Measurements from ENCODE around the gene PGBD5. TPM values are rescaled to one million over a fixed set of nuclear protein-coding genes. Genes with fewer than 3 reads are reported as not detected.

The PGBD5 gene
- total RNA-seq, 2 experiments from 2014 or later, result not detected

- Mint-ChIP-seq H3K9me3 (no peaks in the 10 kb centered on the region), H3K27ac (no peak overlapping the region), H3K4me1 (peaks cover 9% of the 10 kb centered on the region), H3K36me3 (ENCODE audit: low read depth) (no peaks in the 10 kb centered on the region), H3K4me3 (no peak overlapping the region), H3K27me3 (no peaks in the 10 kb centered on the region)
- DNase-seq, result no peak
- ChIA-PET POLR2A (no interaction called here), CTCF (no interaction called here)
Measured at GRCh38 chr1:230283678-230284077, 142.5 kb downstream of the PGBD5 start.

DNA sequence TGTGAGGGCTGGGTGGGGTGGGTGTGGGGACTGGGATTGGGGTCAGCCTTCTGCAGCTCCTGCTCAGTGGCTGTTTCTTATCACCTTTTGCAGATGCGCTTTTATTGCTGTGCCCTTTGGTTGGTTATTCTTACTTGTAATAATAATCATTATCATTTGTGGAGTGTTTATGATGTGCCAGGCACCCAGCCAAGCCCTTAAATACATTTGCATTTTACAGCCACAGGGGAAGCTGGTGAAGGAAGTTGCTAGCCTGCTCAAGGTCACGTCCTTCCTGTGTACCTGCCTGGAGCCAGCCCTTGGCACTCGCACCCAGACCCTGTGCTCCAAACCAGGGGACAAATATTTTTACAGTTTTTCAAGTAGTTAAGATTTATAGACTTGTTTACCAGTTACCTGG, 144.0 kb downstream of the PGBD5 start:
- H3K27ac Mint-ChIP-seq, result peak overlapping the region; percentile 75
- POLR2A ChIA-PET, result no interaction called here
- no peaks in the 10 kb centered on the region for H3K9me3 Mint-ChIP-seq
- CTCF ChIA-PET, result no interaction called here
- H3K36me3 Mint-ChIP-seq (ENCODE audit: low read depth), result no peaks in the 10 kb centered on the region
- no peak overlapping the region for H3K4me3 Mint-ChIP-seq
- no peaks in the 10 kb centered on the region for H3K27me3 Mint-ChIP-seq
- DNase-seq, result no peak
- peaks cover 9% of the 10 kb centered on the region for H3K4me1 Mint-ChIP-seq

DNA sequence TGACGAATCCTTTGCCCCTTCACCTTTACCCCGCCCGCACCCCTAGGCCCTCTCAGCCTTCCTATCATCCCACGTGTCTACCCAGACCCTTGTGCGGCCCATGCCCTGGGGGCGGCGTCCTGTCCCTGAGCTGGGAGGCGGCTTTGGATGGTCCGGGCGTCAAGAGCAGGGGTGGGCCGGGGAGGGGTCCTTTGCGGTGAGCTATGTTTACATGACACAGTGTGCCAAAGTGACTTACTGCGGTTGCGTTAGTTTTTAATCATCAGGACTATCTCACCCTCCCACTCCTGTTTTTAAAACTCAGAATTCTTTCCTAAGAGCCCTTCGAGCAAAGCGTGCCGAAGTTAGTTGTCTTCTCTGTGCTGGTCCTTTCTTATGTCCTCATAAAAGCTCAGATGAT, 144.6 kb downstream of the PGBD5 start:
- no peak overlapping the region for H3K4me3 Mint-ChIP-seq
- H3K4me1 Mint-ChIP-seq, result peaks cover 9% of the 10 kb centered on the region
- no peaks in the 10 kb centered on the region for H3K9me3 Mint-ChIP-seq
- DNase-seq, result no peak
- CTCF ChIA-PET, result no interaction called here
- H3K27ac Mint-ChIP-seq, result peak overlapping the region; percentile 16
- H3K27me3 Mint-ChIP-seq, result no peaks in the 10 kb centered on the region
- no peaks in the 10 kb centered on the region for H3K36me3 Mint-ChIP-seq (ENCODE audit: low read depth)
- POLR2A ChIA-PET, result no interaction called here

- H3K36me3 Mint-ChIP-seq (ENCODE audit: low read depth), result no peaks in the 10 kb centered on the region
- H3K27me3 Mint-ChIP-seq, result no peaks in the 10 kb centered on the region
- peaks cover 9% of the 10 kb centered on the region for H3K4me1 Mint-ChIP-seq
- DNase-seq, result no peak
- no peak overlapping the region for H3K4me3 Mint-ChIP-seq
- POLR2A ChIA-PET, result no interaction called here
- CTCF ChIA-PET, result no interaction called here
- no peaks in the 10 kb centered on the region for H3K9me3 Mint-ChIP-seq
- no peak overlapping the region for H3K27ac Mint-ChIP-seq
Measured at GRCh38 chr1:230280906-230281413, 145.2 kb downstream of the PGBD5 start.

GRCh38 chr1:230280054-230280795, 145.9 kb downstream of the PGBD5 start:
- ChIA-PET POLR2A (no interaction called here), CTCF (no interaction called here)
- no peak overlapping the region for H3K27ac Mint-ChIP-seq
- H3K27me3 Mint-ChIP-seq, result no peaks in the 10 kb centered on the region
- no peaks in the 10 kb centered on the region for H3K36me3 Mint-ChIP-seq (ENCODE audit: low read depth)
- no peak for DNase-seq
- no peak overlapping the region for H3K4me3 Mint-ChIP-seq
- peaks cover 9% of the 10 kb centered on the region for H3K4me1 Mint-ChIP-seq
- no peaks in the 10 kb centered on the region for H3K9me3 Mint-ChIP-seq

GRCh38 chr1:230279583-230279945, 146.6 kb downstream of the PGBD5 start:
- Mint-ChIP-seq H3K36me3 (ENCODE audit: low read depth) (no peaks in the 10 kb centered on the region), H3K4me3 (no peak overlapping the region), H3K4me1 (peaks cover 9% of the 10 kb centered on the region), H3K27me3 (no peaks in the 10 kb centered on the region), H3K9me3 (no peaks in the 10 kb centered on the region), H3K27ac (no peak overlapping the region)
- ChIA-PET CTCF (no interaction called here), POLR2A (no interaction called here)
- DNase-seq, result no peak

GRCh38 chr1:230278871-230279582, 147.1 kb downstream of the PGBD5 start:
- Mint-ChIP-seq H3K36me3 (ENCODE audit: low read depth) (no peaks in the 10 kb centered on the region), H3K4me3 (no peak overlapping the region), H3K9me3 (no peaks in the 10 kb centered on the region), H3K27ac (peak overlapping the region; percentile 26), H3K4me1 (peaks cover 12% of the 10 kb centered on the region), H3K27me3 (no peaks in the 10 kb centered on the region)
- ChIA-PET POLR2A (no interaction called here), CTCF (no interaction called here)
- DNase-seq, result no peak

DNA sequence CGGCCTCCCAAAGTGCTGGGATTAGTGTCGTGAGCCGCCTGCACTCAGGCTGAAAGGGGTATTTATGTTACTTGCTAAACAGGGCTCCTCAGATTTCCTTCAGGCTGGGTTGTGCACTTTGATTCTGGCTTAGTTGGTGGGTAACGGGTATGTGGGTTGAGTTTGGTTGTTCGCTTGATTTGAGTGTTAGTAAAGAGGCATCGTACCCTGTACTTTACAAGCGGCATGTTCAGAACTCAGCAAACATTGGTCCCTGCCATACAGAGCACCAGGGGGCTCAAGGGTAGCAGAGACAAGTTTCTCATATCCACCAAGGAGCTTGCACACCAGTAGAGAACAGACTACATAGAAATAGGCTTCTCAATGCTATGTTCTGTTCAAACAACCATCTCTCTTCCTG, 147.8 kb downstream of the PGBD5 start:
- Mint-ChIP-seq H3K4me3 (no peak overlapping the region), H3K36me3 (ENCODE audit: low read depth) (no peaks in the 10 kb centered on the region), H3K9me3 (no peaks in the 10 kb centered on the region), H3K4me1 (peaks cover 17% of the 10 kb centered on the region), H3K27ac (no peak overlapping the region), H3K27me3 (no peaks in the 10 kb centered on the region)
- no peak for DNase-seq
- ChIA-PET POLR2A (no interaction called here), CTCF (no interaction called here)

DNA sequence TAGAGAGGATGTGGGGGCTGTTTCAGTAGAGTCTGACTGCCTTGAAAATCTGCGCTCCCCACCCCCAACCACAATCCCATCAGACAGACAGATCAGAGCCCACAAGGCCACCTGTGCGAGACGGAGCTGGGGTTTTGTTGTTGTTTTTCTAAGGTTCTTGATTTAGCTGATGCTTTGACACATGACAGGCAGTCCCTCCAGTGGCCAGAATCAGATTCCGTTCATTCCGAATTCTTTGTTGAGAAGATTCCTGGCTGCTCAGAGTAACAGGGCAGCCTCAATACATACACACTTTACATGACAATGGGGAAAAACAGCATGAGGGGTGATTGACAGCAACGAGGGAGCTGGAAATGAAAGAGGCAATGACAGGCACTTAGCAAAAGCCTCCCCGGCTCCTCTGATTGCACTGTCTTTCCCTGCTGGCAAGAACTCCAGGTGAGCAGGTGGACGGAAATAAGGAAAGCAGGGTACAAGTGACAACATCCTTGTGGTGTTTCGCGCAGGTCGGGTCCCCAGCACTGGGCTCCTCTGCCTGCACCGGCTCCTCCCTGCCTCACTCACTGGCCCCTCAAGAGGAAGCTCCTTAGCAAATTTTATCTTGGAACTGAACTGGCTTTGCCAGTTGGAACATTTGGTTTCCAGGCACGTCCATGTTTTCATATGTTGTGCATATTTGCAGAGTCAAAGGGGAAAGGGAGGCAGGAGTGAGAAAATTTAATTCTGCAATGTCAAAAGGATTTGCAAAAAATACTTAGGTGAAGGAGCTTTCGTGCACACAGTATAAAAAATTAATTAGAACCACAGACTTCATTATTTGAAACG, 148.7 kb downstream of the PGBD5 start:
- Mint-ChIP-seq H3K36me3 (ENCODE audit: low read depth) (no peaks in the 10 kb centered on the region), H3K4me1 (peaks cover 21% of the 10 kb centered on the region), H3K9me3 (no peaks in the 10 kb centered on the region), H3K4me3 (no peak overlapping the region), H3K27ac (no peak overlapping the region), H3K27me3 (no peaks in the 10 kb centered on the region)
- no peak for DNase-seq
- CTCF ChIA-PET, result no interaction called here
- POLR2A ChIA-PET, result no interaction called here

DNA sequence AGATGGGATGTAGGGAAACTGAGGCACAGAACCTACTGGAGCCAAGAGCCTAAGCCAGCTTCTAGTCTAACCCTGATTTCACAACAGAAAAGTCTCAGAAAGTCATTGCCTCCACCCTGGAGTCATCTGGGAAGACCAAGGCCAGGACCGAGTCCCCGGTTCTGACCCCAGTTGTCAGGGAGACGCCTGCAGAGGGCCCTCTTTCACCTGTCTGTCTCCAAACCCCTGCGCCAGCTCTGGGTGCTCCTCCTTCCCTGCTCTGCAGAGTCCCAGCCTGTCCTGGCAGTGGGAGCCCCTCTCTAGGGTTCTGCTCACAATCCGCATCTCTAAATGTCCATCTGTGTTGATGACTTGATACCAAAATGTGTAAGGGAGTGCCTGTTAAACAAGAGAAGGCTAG, 149.7 kb downstream of the PGBD5 start:
- H3K9me3 Mint-ChIP-seq, result no peaks in the 10 kb centered on the region
- ChIA-PET CTCF (no interaction called here), POLR2A (no interaction called here)
- no peak overlapping the region for H3K4me3 Mint-ChIP-seq
- H3K36me3 Mint-ChIP-seq (ENCODE audit: low read depth), result no peaks in the 10 kb centered on the region
- H3K27me3 Mint-ChIP-seq, result no peaks in the 10 kb centered on the region
- H3K4me1 Mint-ChIP-seq, result peaks cover 17% of the 10 kb centered on the region
- DNase-seq, result no peak
- no peak overlapping the region for H3K27ac Mint-ChIP-seq

- Mint-ChIP-seq H3K27ac (peak overlapping the region; percentile 56), H3K9me3 (no peaks in the 10 kb centered on the region), H3K4me3 (no peak overlapping the region), H3K4me1 (peaks cover 33% of the 10 kb centered on the region), H3K27me3 (no peaks in the 10 kb centered on the region), H3K36me3 (ENCODE audit: low read depth) (no peaks in the 10 kb centered on the region)
- ChIA-PET CTCF (no interaction called here), POLR2A (no interaction called here)
- no peak for DNase-seq
Measured at GRCh38 chr1:230274254-230274653, 151.9 kb downstream of the PGBD5 start.

- H3K27ac Mint-ChIP-seq, result peak overlapping the region; percentile 60
- DNase-seq, result no peak
- H3K4me1 Mint-ChIP-seq, result peaks cover 35% of the 10 kb centered on the region
- POLR2A ChIA-PET, result no interaction called here
- H3K27me3 Mint-ChIP-seq, result no peaks in the 10 kb centered on the region
- CTCF ChIA-PET, result no interaction called here
- no peaks in the 10 kb centered on the region for H3K9me3 Mint-ChIP-seq
- H3K36me3 Mint-ChIP-seq (ENCODE audit: low read depth), result no peaks in the 10 kb centered on the region
- H3K4me3 Mint-ChIP-seq, result no peak overlapping the region
Measured at GRCh38 chr1:230273141-230273710, 152.9 kb downstream of the PGBD5 start.

DNA sequence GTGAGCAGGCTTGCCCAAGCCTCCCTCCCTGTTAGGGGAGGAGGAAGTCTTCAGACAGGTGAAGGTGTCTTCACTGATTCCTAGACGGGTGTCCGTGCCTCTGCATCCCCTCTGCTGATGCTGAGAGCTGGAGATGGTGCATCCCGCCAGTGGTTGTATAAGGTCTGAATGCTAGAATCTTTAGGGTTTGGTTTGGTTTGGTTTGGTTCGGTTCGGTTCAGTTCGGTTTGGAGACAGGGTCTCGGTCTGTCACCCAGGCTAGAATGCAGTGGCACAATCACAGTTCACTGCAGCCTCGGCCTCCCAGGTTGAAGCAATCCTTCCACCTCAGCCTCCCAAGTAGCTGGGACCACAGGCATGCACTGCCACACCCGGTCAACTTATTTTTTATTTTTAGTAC, 153.6 kb downstream of the PGBD5 start:
- Mint-ChIP-seq H3K27ac (no peak overlapping the region), H3K9me3 (no peaks in the 10 kb centered on the region), H3K36me3 (ENCODE audit: low read depth) (no peaks in the 10 kb centered on the region), H3K4me1 (peaks cover 35% of the 10 kb centered on the region), H3K4me3 (no peak overlapping the region), H3K27me3 (no peaks in the 10 kb centered on the region)
- DNase-seq, result no peak
- CTCF ChIA-PET, result no interaction called here
- POLR2A ChIA-PET, result no interaction called here
